HCEC 1CT (cell line): ENCODE data around the gene PHF12.
"Not testable (repeated sequence)": the region's sequence is repeated elsewhere in the genome, so short reads cannot be mapped to it uniquely, and the experiment has no call there.

Source experiments
- DNase-seq: peaks from one replicate; pipeline ENCODE4 v3.0.0-alpha.2; 2017

PHF12 gene

GRCh38 chr17:28953444-28954118 lies 2.3 kb upstream of the PHF12 start:
- peak; percentile 40 for DNase-seq

- peak; percentile 100 for DNase-seq
Measured at GRCh38 chr17:28951991-28952975, 965 bp upstream of the PHF12 start.

- no peak for DNase-seq
Measured at GRCh38 chr17:28950752-28951427, 428 bp downstream of the PHF12 start.

- DNase-seq: peak; percentile 52
Measured at GRCh38 chr17:28950017-28950751, 1.1 kb downstream of the PHF12 start.

GRCh38 chr17:28949185-28950016 lies 1.9 kb downstream of the PHF12 start:
- DNase-seq: peak; percentile 46

- no peak for DNase-seq
Measured at GRCh38 chr17:28948873-28949184, 2.5 kb downstream of the PHF12 start.

GRCh38 chr17:28948342-28948741 lies 3.0 kb downstream of the PHF12 start:
- DNase-seq: no peak

GRCh38 chr17:28947639-28948038 lies 3.7 kb downstream of the PHF12 start:
- no peak for DNase-seq

- no peak for DNase-seq
Measured at GRCh38 chr17:28946239-28946638, 5.1 kb downstream of the PHF12 start.

GRCh38 chr17:28944862-28945741 lies 6.2 kb downstream of the PHF12 start:
- peak; percentile 52 for DNase-seq

GRCh38 chr17:28944343-28944742 lies 7.0 kb downstream of the PHF12 start:
- no peak for DNase-seq

- no peak for DNase-seq
Measured at GRCh38 chr17:28942925-28943324, 8.4 kb downstream of the PHF12 start.

GRCh38 chr17:28941251-28941650 lies 10.1 kb downstream of the PHF12 start:
- DNase-seq: no peak

- DNase-seq: no peak
Measured at GRCh38 chr17:28940675-28941074, 10.6 kb downstream of the PHF12 start.

- no peak for DNase-seq
Measured at GRCh38 chr17:28940142-28940541, 11.2 kb downstream of the PHF12 start.

GRCh38 chr17:28938552-28938951 lies 12.8 kb downstream of the PHF12 start:
- no peak for DNase-seq

- peak; percentile 44 for DNase-seq
Measured at GRCh38 chr17:28937044-28937729, 14.1 kb downstream of the PHF12 start.

GRCh38 chr17:28935744-28936460 lies 15.4 kb downstream of the PHF12 start:
- no peak for DNase-seq

GRCh38 chr17:28934508-28934907 lies 16.8 kb downstream of the PHF12 start:
- not testable (repeated sequence) for DNase-seq

GRCh38 chr17:28929787-28930186 lies 21.5 kb downstream of the PHF12 start:
- DNase-seq: no peak
